SKM-1 treated with dmso at 0.1 percent for 144 hours (cell line): ENCODE measurements around the gene PKP2.
"Not testable (repeated sequence)": the region's sequence is repeated elsewhere in the genome, so short reads cannot be mapped to it uniquely, and the experiment has no call there.

ENCODE experiments used
- DNase-seq: peaks from one replicate; lab custom pipeline; 2025; ENCODE audit not compliant: unreplicated experiment; lab: John Stamatoyannopoulos, UW

PKP2 gene

GRCh38 chr12:32864731-32865130 is 31.8 kb downstream of the PKP2 start:
- no peak for DNase-seq

- no peak for DNase-seq
Observed at GRCh38 chr12:32863128-32863527, 33.4 kb downstream of the PKP2 start.

- not testable (repeated sequence) for DNase-seq
Observed at GRCh38 chr12:32861658-32862057, 34.9 kb downstream of the PKP2 start.

- DNase-seq, result no peak
Observed at GRCh38 chr12:32860192-32860591, 36.4 kb downstream of the PKP2 start.

GRCh38 chr12:32859389-32859788 is 37.2 kb downstream of the PKP2 start:
- no peak for DNase-seq

- no peak for DNase-seq
Observed at GRCh38 chr12:32854716-32855115, 41.9 kb downstream of the PKP2 start.

- no peak for DNase-seq
Observed at GRCh38 chr12:32854097-32854496, 42.5 kb downstream of the PKP2 start.

- no peak for DNase-seq
Observed at GRCh38 chr12:32847287-32847686, 49.3 kb downstream of the PKP2 start.

GRCh38 chr12:32846053-32846452 is 50.5 kb downstream of the PKP2 start:
- DNase-seq, result no peak

GRCh38 chr12:32843528-32844095 is 53.0 kb downstream of the PKP2 start:
- DNase-seq, result no peak

GRCh38 chr12:32841061-32841460 is 55.5 kb downstream of the PKP2 start:
- no peak for DNase-seq

- no peak for DNase-seq
Observed at GRCh38 chr12:32839828-32840227, 56.7 kb downstream of the PKP2 start.

GRCh38 chr12:32837974-32838373 is 58.6 kb downstream of the PKP2 start:
- DNase-seq, result no peak

GRCh38 chr12:32836710-32837109 is 59.9 kb downstream of the PKP2 start:
- no peak for DNase-seq

- no peak for DNase-seq
Observed at GRCh38 chr12:32834122-32834521, 62.5 kb downstream of the PKP2 start.

GRCh38 chr12:32828552-32828951 is 68.0 kb downstream of the PKP2 start:
- no peak for DNase-seq

- DNase-seq, result no peak
Observed at GRCh38 chr12:32828120-32828519, 68.5 kb downstream of the PKP2 start.

GRCh38 chr12:32826807-32827412 is 69.7 kb downstream of the PKP2 start:
- DNase-seq, result no peak

- no peak for DNase-seq
Observed at GRCh38 chr12:32824596-32824995, 72.0 kb downstream of the PKP2 start.

- DNase-seq, result no peak
Observed at GRCh38 chr12:32822344-32822743, 74.2 kb downstream of the PKP2 start.

GRCh38 chr12:32821710-32822109 is 74.9 kb downstream of the PKP2 start:
- DNase-seq, result no peak

GRCh38 chr12:32821293-32821692 is 75.3 kb downstream of the PKP2 start:
- DNase-seq, result no peak

GRCh38 chr12:32820376-32820931 is 76.1 kb downstream of the PKP2 start:
- DNase-seq, result no peak
